ENCODE data around the gene ALAD.

The ALAD gene

GRCh38 chr9:113399646-113400200, 1.4 kb downstream of the ALAD start:
- Histone ChIP-seq H3K36me3 (ENCODE audit: control insufficient read depth, insufficient read depth, low read length) (no peaks in the 10 kb centered on the region), H3K4me1 (ENCODE audit: control insufficient read depth, insufficient read depth, low read length, poor library complexity, severe bottlenecking) (peaks cover 8% of the 10 kb centered on the region), H3K27ac (ENCODE audit: insufficient read depth, low read length, poor library complexity, severe bottlenecking) (no peak overlapping the region), H3K9me3 (ENCODE audit: control insufficient read depth, low read length) (no peaks in the 10 kb centered on the region), H3K27me3 (replicated peaks; ENCODE audit: control insufficient read depth, insufficient read depth, low read length, poor library complexity, severe bottlenecking) (no peaks in the 10 kb centered on the region), H3K4me3 (ENCODE audit: insufficient read depth, low read depth, low read length, poor library complexity, severe bottlenecking) (no peak overlapping the region)
- no peak for DNase-seq

- no peaks in the 10 kb centered on the region for H3K27me3 ChIP-seq (replicated peaks; ENCODE audit: control insufficient read depth, insufficient read depth, low read length, poor library complexity, severe bottlenecking)
- H3K4me1 ChIP-seq (ENCODE audit: control insufficient read depth, insufficient read depth, low read length, poor library complexity, severe bottlenecking), result peaks cover 8% of the 10 kb centered on the region
- no peak for DNase-seq
- no peak overlapping the region for H3K27ac ChIP-seq (ENCODE audit: insufficient read depth, low read length, poor library complexity, severe bottlenecking)
- H3K9me3 ChIP-seq (ENCODE audit: control insufficient read depth, low read length), result no peaks in the 10 kb centered on the region
- H3K36me3 ChIP-seq (ENCODE audit: control insufficient read depth, insufficient read depth, low read length), result no peaks in the 10 kb centered on the region
- no peak overlapping the region for H3K4me3 ChIP-seq (ENCODE audit: insufficient read depth, low read depth, low read length, poor library complexity, severe bottlenecking)
Measured at GRCh38 chr9:113398796-113399195, 2.3 kb downstream of the ALAD start.

- Histone ChIP-seq H3K4me1 (ENCODE audit: control insufficient read depth, insufficient read depth, low read length, poor library complexity, severe bottlenecking) (peaks cover 8% of the 10 kb centered on the region), H3K9me3 (ENCODE audit: control insufficient read depth, low read length) (no peaks in the 10 kb centered on the region), H3K27ac (ENCODE audit: insufficient read depth, low read length, poor library complexity, severe bottlenecking) (no peak overlapping the region), H3K36me3 (ENCODE audit: control insufficient read depth, insufficient read depth, low read length) (peaks cover 8% of the 10 kb centered on the region), H3K4me3 (ENCODE audit: insufficient read depth, low read depth, low read length, poor library complexity, severe bottlenecking) (no peak overlapping the region), H3K27me3 (replicated peaks; ENCODE audit: control insufficient read depth, insufficient read depth, low read length, poor library complexity, severe bottlenecking) (no peaks in the 10 kb centered on the region)
- DNase-seq, result no peak
Measured at GRCh38 chr9:113397203-113397631, 3.9 kb downstream of the ALAD start.

GRCh38 chr9:113395000-113395861, 5.9 kb downstream of the ALAD start:
- Histone ChIP-seq H3K27ac (ENCODE audit: insufficient read depth, low read length, poor library complexity, severe bottlenecking) (no peak overlapping the region), H3K9me3 (ENCODE audit: control insufficient read depth, low read length) (no peaks in the 10 kb centered on the region), H3K36me3 (ENCODE audit: control insufficient read depth, insufficient read depth, low read length) (peaks cover 26% of the 10 kb centered on the region), H3K4me3 (ENCODE audit: insufficient read depth, low read depth, low read length, poor library complexity, severe bottlenecking) (no peak overlapping the region), H3K4me1 (ENCODE audit: control insufficient read depth, insufficient read depth, low read length, poor library complexity, severe bottlenecking) (peaks cover 2% of the 10 kb centered on the region), H3K27me3 (replicated peaks; ENCODE audit: control insufficient read depth, insufficient read depth, low read length, poor library complexity, severe bottlenecking) (no peaks in the 10 kb centered on the region)
- no peak for DNase-seq

- H3K4me1 ChIP-seq (ENCODE audit: control insufficient read depth, insufficient read depth, low read length, poor library complexity, severe bottlenecking), result no peaks in the 10 kb centered on the region
- no peak overlapping the region for H3K27ac ChIP-seq (ENCODE audit: insufficient read depth, low read length, poor library complexity, severe bottlenecking)
- no peak for DNase-seq
- no peak overlapping the region for H3K4me3 ChIP-seq (ENCODE audit: insufficient read depth, low read depth, low read length, poor library complexity, severe bottlenecking)
- no peaks in the 10 kb centered on the region for H3K27me3 ChIP-seq (replicated peaks; ENCODE audit: control insufficient read depth, insufficient read depth, low read length, poor library complexity, severe bottlenecking)
- no peaks in the 10 kb centered on the region for H3K9me3 ChIP-seq (ENCODE audit: control insufficient read depth, low read length)
- peaks cover 46% of the 10 kb centered on the region for H3K36me3 ChIP-seq (ENCODE audit: control insufficient read depth, insufficient read depth, low read length)
Measured at GRCh38 chr9:113393281-113393680, 7.8 kb downstream of the ALAD start.

GRCh38 chr9:113391917-113392316, 9.2 kb downstream of the ALAD start:
- H3K4me1 ChIP-seq (ENCODE audit: control insufficient read depth, insufficient read depth, low read length, poor library complexity, severe bottlenecking), result no peaks in the 10 kb centered on the region
- H3K36me3 ChIP-seq (ENCODE audit: control insufficient read depth, insufficient read depth, low read length), result peaks cover 57% of the 10 kb centered on the region
- H3K4me3 ChIP-seq (ENCODE audit: insufficient read depth, low read depth, low read length, poor library complexity, severe bottlenecking), result no peak overlapping the region
- H3K27ac ChIP-seq (ENCODE audit: insufficient read depth, low read length, poor library complexity, severe bottlenecking), result no peak overlapping the region
- H3K9me3 ChIP-seq (ENCODE audit: control insufficient read depth, low read length), result no peaks in the 10 kb centered on the region
- DNase-seq, result no peak
- no peaks in the 10 kb centered on the region for H3K27me3 ChIP-seq (replicated peaks; ENCODE audit: control insufficient read depth, insufficient read depth, low read length, poor library complexity, severe bottlenecking)

- peaks cover 61% of the 10 kb centered on the region for H3K36me3 ChIP-seq (ENCODE audit: control insufficient read depth, insufficient read depth, low read length)
- DNase-seq, result no peak
- no peaks in the 10 kb centered on the region for H3K9me3 ChIP-seq (ENCODE audit: control insufficient read depth, low read length)
- no peaks in the 10 kb centered on the region for H3K4me1 ChIP-seq (ENCODE audit: control insufficient read depth, insufficient read depth, low read length, poor library complexity, severe bottlenecking)
- H3K27ac ChIP-seq (ENCODE audit: insufficient read depth, low read length, poor library complexity, severe bottlenecking), result no peak overlapping the region
- no peak overlapping the region for H3K4me3 ChIP-seq (ENCODE audit: insufficient read depth, low read depth, low read length, poor library complexity, severe bottlenecking)
- no peaks in the 10 kb centered on the region for H3K27me3 ChIP-seq (replicated peaks; ENCODE audit: control insufficient read depth, insufficient read depth, low read length, poor library complexity, severe bottlenecking)
Measured at GRCh38 chr9:113390192-113390960, 10.7 kb downstream of the ALAD start.

GRCh38 chr9:113389451-113389850, 11.6 kb downstream of the ALAD start:
- peaks cover 61% of the 10 kb centered on the region for H3K36me3 ChIP-seq (ENCODE audit: control insufficient read depth, insufficient read depth, low read length)
- no peaks in the 10 kb centered on the region for H3K27me3 ChIP-seq (replicated peaks; ENCODE audit: control insufficient read depth, insufficient read depth, low read length, poor library complexity, severe bottlenecking)
- no peaks in the 10 kb centered on the region for H3K4me1 ChIP-seq (ENCODE audit: control insufficient read depth, insufficient read depth, low read length, poor library complexity, severe bottlenecking)
- DNase-seq, result no peak
- no peak overlapping the region for H3K27ac ChIP-seq (ENCODE audit: insufficient read depth, low read length, poor library complexity, severe bottlenecking)
- H3K9me3 ChIP-seq (ENCODE audit: control insufficient read depth, low read length), result no peaks in the 10 kb centered on the region
- no peak overlapping the region for H3K4me3 ChIP-seq (ENCODE audit: insufficient read depth, low read depth, low read length, poor library complexity, severe bottlenecking)

- Histone ChIP-seq H3K27ac (ENCODE audit: insufficient read depth, low read length, poor library complexity, severe bottlenecking) (no peak overlapping the region), H3K4me3 (ENCODE audit: insufficient read depth, low read depth, low read length, poor library complexity, severe bottlenecking) (no peak overlapping the region), H3K9me3 (ENCODE audit: control insufficient read depth, low read length) (no peaks in the 10 kb centered on the region), H3K27me3 (replicated peaks; ENCODE audit: control insufficient read depth, insufficient read depth, low read length, poor library complexity, severe bottlenecking) (no peaks in the 10 kb centered on the region), H3K36me3 (ENCODE audit: control insufficient read depth, insufficient read depth, low read length) (peaks cover 61% of the 10 kb centered on the region), H3K4me1 (ENCODE audit: control insufficient read depth, insufficient read depth, low read length, poor library complexity, severe bottlenecking) (no peaks in the 10 kb centered on the region)
- no peak for DNase-seq
Measured at GRCh38 chr9:113388833-113389232, 12.3 kb downstream of the ALAD start.
